Stomach (tissue), 4 donors: ENCODE measurements around the gene CADM2.

Source experiments
- CTCF ChIP-seq, 7 experiments: fragments of 450-650 bp in 4 of 7; fragments of 200-600 bp in 3 of 7; sonication (generic) in 3 of 7; IDR thresholded peaks; one replicate each; pipeline ENCODE4 v1.5.1; 2016 to 2019; ENCODE audit warnings: antibody characterized with exemption in 7 of 7, control low read depth in 2 of 7, mild to moderate bottlenecking in 1 of 7
- EP300 ChIP-seq: sonication (generic); formaldehyde crosslinking; IDR thresholded peaks from one replicate; pipeline ENCODE4 v1.6.1; 2017; ENCODE audit warnings: antibody characterized with exemption
- POLR2A ChIP-seq, 4 donors: fragments of 450-650 bp; IDR thresholded peaks; one replicate each; pipeline ENCODE4 v1.6.1; 2016; ENCODE audit warnings: antibody characterized with exemption in 4 of 4, control low read depth in 2 of 4, mild to moderate bottlenecking in 1 of 4, moderate library complexity in 1 of 4
- POLR2AphosphoS5 ChIP-seq, 3 donors: sonication (generic); formaldehyde crosslinking; IDR thresholded peaks; one replicate each; pipeline ENCODE4 v1.6.1; 2016; ENCODE audit warnings: antibody characterized with exemption in 3 of 3

GRCh38 chr3:85912980-85913379 is 954.2 kb downstream of the CADM2 start:
- TF ChIP-seq CTCF (IDR thresholded peaks at IDR 0.05): no peak
- TF ChIP-seq POLR2A (IDR thresholded peaks at IDR 0.05): no peak
- TF ChIP-seq EP300: no peak
- no peak for TF ChIP-seq POLR2AphosphoS5 (IDR thresholded peaks at IDR 0.05)
